HG02870 (cell line): ENCODE results near the gene WDSUB1.

ENCODE experiments used
- ATAC-seq: cut with Tn5 transposase; IDR thresholded peaks from one replicate; pipeline ENCODE4 v1.9.1; 2021; ENCODE audit warnings: mild to moderate bottlenecking, moderate library complexity; ENCODE audit not compliant: unreplicated experiment

The WDSUB1 gene

GRCh38 chr2:159199761-159200465 is 86.6 kb downstream of the WDSUB1 start:
- ATAC-seq = no peak

- ATAC-seq = no peak
These were observed 87.3 kb downstream of the WDSUB1 start for GRCh38 chr2:159199236-159199635.

DNA sequence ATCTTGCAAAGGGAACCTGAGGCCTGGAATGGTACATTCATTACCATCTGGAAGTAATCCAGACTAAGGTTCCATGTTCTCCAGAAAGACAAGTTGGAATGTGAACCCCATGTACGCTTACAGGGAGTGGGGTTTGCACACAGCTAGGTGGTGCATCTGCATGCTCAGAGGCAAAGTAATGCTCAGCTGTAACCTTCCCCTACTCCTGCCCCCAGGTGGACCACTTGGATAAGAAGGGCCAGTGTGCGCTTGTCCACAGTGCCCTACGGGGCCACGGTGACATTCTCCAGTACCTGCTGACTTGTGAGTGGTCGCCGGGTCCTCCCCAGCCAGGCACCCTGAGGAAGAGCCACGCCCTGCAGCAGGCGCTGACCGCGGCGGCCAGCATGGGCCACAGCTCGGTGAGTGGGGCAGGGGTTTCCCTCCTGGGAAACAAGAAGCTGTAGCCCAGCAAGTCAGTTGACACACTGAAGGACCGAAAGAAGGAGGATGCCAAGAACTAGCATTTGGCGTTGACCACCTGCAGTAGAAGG is 90.0 kb downstream of the WDSUB1 start:
- no peak for ATAC-seq

DNA sequence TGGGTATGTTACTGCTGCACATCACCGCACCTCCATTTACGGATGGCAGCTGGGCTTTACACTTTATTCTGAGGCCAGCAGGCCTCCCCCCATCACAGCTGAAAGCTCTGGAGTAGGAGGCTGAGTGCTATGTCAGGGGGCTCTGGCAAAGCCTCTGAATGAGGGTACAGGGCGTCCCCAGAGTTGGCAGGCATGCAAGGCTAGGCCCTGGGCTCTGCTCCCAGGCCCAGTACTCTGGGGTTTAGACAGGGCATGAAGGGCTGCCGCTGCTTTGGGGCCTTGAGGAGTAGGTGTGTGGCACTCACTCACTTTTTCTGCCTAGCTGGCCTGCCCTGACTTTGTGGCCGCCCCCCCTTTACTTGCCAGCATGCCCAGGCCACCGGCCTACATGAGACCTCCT is 90.8 kb downstream of the WDSUB1 start:
- ATAC-seq = no peak

DNA sequence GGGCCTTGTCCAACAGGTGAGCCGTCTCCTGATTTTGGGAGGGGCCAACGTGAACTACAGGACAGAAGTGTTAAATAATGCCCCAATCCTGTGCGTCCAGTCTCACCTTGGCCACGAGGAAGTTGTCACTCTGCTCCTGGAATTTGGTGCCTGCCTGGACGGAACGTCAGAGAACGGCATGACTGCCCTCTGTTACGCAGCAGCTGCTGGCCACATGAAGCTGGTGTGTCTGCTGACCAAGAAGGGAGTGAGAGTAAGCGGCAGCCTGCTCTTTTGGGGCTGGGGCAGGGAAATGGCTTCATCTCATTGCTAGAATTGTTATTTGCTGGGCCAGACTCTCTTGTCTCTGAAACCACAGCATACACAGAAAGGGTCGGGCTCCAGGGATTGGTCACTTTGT is 92.3 kb downstream of the WDSUB1 start:
- ATAC-seq = no peak

DNA sequence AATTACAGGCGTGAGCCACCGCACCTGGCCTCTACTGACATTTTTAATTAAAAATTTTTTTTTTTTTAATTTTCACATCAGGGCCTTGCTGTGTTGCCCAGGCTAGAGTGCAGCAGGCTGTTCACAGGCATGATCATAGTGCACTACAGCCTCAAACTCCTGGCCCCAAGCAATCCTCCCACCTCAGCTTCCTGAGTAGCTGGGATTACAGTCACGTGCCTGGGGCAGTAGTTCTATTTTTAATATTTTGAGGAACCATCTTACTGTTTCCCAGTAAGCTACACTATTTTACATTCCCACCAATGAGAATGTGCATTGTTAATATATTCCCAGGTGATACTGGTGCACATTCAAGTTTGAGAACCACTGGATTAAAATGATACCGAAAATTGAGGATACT is 92.7 kb downstream of the WDSUB1 start:
- ATAC-seq = no peak

- no peak for ATAC-seq
These were observed 94.1 kb downstream of the WDSUB1 start for GRCh38 chr2:159192371-159192918.

DNA sequence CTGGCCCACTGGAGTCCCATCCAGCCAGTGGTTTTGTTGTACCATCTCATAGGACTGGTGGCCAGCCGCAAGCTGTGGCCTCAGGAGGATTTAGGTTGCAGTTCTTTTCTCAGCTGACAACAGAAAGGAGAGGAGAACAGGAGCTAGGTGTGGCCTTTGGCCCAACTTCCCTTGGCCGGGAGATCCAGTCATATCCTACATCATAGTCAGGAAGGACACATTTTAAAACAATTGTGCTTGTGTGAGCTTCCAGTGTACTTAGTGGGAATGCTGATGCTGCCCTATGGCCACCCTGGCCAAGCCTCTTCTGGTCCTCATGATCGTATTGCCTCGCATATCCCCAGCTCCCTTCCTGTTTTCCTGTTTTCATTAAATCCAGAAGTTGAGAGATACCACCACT is 98.1 kb downstream of the WDSUB1 start:
- no peak for ATAC-seq

DNA sequence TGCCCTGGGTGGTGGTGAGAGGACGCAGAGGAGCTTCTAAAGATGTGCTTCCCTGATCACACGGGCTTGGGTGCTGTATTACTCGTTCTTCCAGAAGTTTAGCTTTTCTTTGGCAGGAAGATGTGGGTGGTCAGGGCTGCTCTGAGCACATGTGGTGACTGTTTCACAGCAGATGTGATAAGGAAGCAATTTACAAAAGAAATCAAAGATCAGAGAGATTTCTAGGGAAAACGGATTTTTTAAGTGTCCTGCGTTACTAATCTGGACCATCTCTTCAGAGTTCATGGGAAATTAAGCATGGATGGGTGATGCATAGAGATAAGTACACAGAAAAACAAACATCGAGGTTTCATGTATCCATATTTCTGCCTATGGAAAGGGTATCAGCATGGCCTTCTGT is 99.4 kb downstream of the WDSUB1 start:
- ATAC-seq = no peak

DNA sequence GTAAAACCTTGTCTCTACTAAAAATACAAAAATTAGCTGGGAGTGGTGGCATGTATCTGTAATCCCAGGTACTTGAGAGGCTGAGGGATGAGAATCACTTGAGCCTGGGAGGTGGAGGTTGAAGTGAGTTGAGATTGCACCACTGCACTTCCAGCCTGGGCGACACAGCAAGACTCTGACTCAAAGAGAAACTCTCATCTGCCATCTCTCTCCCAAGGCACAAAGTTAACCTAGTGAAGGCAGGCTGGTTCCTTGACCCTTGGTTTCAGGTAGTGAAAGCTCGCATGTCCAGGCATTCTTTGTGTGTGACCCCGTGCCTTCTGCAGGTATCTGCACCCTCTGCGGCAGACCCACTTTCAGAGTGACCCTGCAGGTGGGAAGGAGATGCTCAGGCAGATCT is 100.0 kb downstream of the WDSUB1 start:
- ATAC-seq = no peak
